ENCODE data around the gene EYS.

GRCh38 chr6:64294034-64294433, 1413.0 kb downstream of the EYS start:
- TF ChIP-seq CTCF (IDR thresholded peaks at IDR 0.05; ENCODE audit: low read depth, low read length, missing input control): no peak
- TF ChIP-seq, protein P1, sequence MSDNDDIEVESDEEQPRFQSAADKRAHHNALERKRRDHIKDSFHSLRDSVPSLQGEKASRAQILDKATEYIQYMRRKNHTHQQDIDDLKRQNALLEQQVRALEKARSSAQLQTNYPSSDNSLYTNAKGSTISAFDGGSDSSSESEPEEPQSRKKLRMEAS (IDR thresholded peaks at IDR 0.05): no peak
- TF ChIP-seq, protein P2, sequence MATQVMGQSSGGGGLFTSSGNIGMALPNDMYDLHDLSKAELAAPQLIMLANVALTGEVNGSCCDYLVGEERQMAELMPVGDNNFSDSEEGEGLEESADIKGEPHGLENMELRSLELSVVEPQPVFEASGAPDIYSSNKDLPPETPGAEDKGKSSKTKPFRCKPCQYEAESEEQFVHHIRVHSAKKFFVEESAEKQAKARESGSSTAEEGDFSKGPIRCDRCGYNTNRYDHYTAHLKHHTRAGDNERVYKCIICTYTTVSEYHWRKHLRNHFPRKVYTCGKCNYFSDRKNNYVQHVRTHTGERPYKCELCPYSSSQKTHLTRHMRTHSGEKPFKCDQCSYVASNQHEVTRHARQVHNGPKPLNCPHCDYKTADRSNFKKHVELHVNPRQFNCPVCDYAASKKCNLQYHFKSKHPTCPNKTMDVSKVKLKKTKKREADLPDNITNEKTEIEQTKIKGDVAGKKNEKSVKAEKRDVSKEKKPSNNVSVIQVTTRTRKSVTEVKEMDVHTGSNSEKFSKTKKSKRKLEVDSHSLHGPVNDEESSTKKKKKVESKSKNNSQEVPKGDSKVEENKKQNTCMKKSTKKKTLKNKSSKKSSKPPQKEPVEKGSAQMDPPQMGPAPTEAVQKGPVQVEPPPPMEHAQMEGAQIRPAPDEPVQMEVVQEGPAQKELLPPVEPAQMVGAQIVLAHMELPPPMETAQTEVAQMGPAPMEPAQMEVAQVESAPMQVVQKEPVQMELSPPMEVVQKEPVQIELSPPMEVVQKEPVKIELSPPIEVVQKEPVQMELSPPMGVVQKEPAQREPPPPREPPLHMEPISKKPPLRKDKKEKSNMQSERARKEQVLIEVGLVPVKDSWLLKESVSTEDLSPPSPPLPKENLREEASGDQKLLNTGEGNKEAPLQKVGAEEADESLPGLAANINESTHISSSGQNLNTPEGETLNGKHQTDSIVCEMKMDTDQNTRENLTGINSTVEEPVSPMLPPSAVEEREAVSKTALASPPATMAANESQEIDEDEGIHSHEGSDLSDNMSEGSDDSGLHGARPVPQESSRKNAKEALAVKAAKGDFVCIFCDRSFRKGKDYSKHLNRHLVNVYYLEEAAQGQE (IDR thresholded peaks at IDR 0.05): no peak
- TF ChIP-seq FOXA1 (IDR thresholded peaks at IDR 0.05): no peak
- no peak for TF ChIP-seq TAF1 (conservative IDR thresholded peaks at IDR 0.05)
- TF ChIP-seq EGR1 (IDR thresholded peaks at IDR 0.05; ENCODE audit: low read depth in 2 of 2): no peak
- TF ChIP-seq RAD21 (IDR thresholded peaks at IDR 0.05): no peak
- no peak for TF ChIP-seq FOXA2 (IDR thresholded peaks at IDR 0.05)
- TF ChIP-seq RXRA (IDR thresholded peaks at IDR 0.05): no peak
- TF ChIP-seq YY1 (IDR thresholded peaks at IDR 0.05): no peak
- TF ChIP-seq ATF3 (IDR thresholded peaks at IDR 0.05): no peak
- TF ChIP-seq GABPA (IDR thresholded peaks at IDR 0.05 in 1 of 2, conservative IDR thresholded peaks at IDR 0.05 in 1 of 2): no peak
- no peak for TF ChIP-seq NR2F2 (IDR thresholded peaks at IDR 0.05)
- no peak for TF ChIP-seq SP1 (IDR thresholded peaks at IDR 0.05)
